Measurements from ENCODE around the gene TBC1D22B. TPM values are rescaled to one million over a fixed set of nuclear protein-coding genes. Genes with fewer than 3 reads are reported as not detected.

Gene TBC1D22B
- total and polyA plus RNA-seq, 2 donors (not counting 3 experiments of a cell fraction or from before 2014, with no cell fraction given): 13.1 to 13.6 TPM

GRCh38 chr6:37277001-37277409 is 19.4 kb downstream of the TBC1D22B start:
- Histone ChIP-seq H3K79me2 (ENCODE audit: control insufficient read depth, insufficient read depth, low read length) (peaks cover 19% of the 10 kb centered on the region), H3K27ac (ENCODE audit: insufficient read depth, low read depth, low read length) (no peak overlapping the region), H3K9me1 (replicated peaks; ENCODE audit: control insufficient read depth, extremely low read depth, insufficient read depth, low read length) (no peaks in the 10 kb centered on the region), H4K20me1 (replicated peaks; ENCODE audit: control insufficient read depth, extremely low read depth, insufficient read depth, low read length) (peaks cover 2% of the 10 kb centered on the region), H3K27me3 (ENCODE audit: control insufficient read depth in 2 of 2, insufficient read depth in 2 of 2, low read length in 2 of 2) (no peaks in the 10 kb centered on the region), H2AFZ (ENCODE audit: low read depth, low read length) (no peak overlapping the region), H3K4me2 (ENCODE audit: insufficient read depth, low read length) (no peak overlapping the region), H3K4me3 (replicated peaks in 1 of 3; ENCODE audit: insufficient read depth in 1 of 3, low read depth in 1 of 3, low read length in 3 of 3) (no peak overlapping the region), H3K9ac (replicated peaks; ENCODE audit: extremely low read depth, insufficient read depth, low read length) (no peak overlapping the region), H3K36me3 (ENCODE audit: control insufficient read depth in 2 of 2, extremely low read depth in 1 of 2, insufficient read depth in 2 of 2, low read length in 2 of 2) (peaks cover 2 to 9% of the 10 kb centered on the region in 2 experiments), H3K9me3 (replicated peaks; ENCODE audit: control insufficient read depth, insufficient read depth, low read length) (no peaks in the 10 kb centered on the region), H3K4me1 (ENCODE audit: control insufficient read depth, extremely low read depth, insufficient read depth, low read length) (no peaks in the 10 kb centered on the region)
- intact Hi-C loops (cut with micrococcal nuclease) (no loop called here), dilution Hi-C loops (cut with MboI; ENCODE audit: extremely low pct_ligation_motif_present, low sequenced_read_pairs) (no loop called here)
- FAIRE-seq: no peak
- ChIA-PET CTCF (no interaction called here), POLR2A (no interaction called here)
- no TSS peak for BruUV-seq (replicated peaks)
- DNase-seq (ENCODE audit: low read depth, low spot score): no peak
- TF ChIP-seq POLR2AphosphoS5 (IDR thresholded peaks at IDR 0.05; ENCODE audit: insufficient read depth, low read depth, low read length) (no peak), JUN (IDR thresholded peaks at IDR 0.05; ENCODE audit: borderline replicate concordance, insufficient read depth, insufficient read length, low read depth) (no peak), CTCF (IDR thresholded peaks at IDR 0.05; ENCODE audit: extremely low read depth in 1 of 2, insufficient read depth in 1 of 2, low read depth in 1 of 2, low read length in 2 of 2) (no peak), EZH2 (IDR thresholded peaks at IDR 0.05; ENCODE audit: borderline replicate concordance, low read depth, low read length, severe bottlenecking) (no peak), MAX (IDR thresholded peaks at IDR 0.05; ENCODE audit: insufficient read depth, insufficient read length) (no peak), POLR2A (IDR thresholded peaks at IDR 0.05; ENCODE audit: low read depth, low read length) (no peak), GATA2 (IDR thresholded peaks at IDR 0.05; ENCODE audit: insufficient read depth, insufficient read length, low read depth, low read length) (no peak), MYC (IDR thresholded peaks at IDR 0.05; ENCODE audit: low read depth, low read length) (no peak), FOS (IDR thresholded peaks at IDR 0.05; ENCODE audit: borderline replicate concordance, insufficient read depth, low read length) (no peak)

Data from endothelial cell of umbilical vein (primary cell).